Measurements from ENCODE around the gene NTSR1.
"Not testable (repeated sequence)": the region's sequence is repeated elsewhere in the genome, so short reads cannot be mapped to it uniquely, and the experiment has no call there.

Gene NTSR1

DNA sequence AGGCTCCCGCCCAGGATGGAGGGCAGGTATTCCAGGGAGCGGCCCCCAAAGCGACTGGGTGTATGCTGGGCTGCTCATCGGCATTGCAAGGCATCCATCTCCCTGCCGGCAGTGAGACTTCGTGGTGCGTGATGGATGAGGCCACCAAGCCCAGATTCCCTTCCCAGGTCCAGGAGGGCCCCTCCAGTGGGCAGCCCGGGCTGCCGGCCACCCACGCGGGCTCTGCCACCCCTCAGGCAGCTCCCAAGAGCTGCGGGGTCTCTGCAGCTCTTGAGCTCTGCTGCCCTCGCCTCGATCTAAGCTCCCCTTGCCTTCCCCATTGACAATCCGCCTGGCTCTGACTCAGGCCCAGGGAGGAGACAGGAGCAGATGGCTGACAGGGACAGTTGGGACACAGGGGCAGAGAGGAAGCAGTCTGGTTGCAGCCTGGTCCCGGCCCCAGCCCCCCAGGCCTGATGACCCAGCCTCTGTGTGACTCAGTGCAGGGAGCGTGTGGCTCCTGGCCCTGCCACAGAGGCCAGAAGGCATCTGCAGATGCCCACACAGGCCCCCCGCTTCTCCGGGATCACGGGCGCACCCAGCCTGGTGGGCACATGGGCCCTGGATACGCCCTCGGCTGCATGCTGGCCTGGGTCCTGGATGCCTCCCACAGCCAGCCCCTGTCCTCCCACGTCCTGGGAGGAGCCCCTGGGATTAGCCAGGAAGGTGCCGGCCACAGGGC lies 33.3 kb upstream of the NTSR1 start:
- no peak for DNase-seq

DNA sequence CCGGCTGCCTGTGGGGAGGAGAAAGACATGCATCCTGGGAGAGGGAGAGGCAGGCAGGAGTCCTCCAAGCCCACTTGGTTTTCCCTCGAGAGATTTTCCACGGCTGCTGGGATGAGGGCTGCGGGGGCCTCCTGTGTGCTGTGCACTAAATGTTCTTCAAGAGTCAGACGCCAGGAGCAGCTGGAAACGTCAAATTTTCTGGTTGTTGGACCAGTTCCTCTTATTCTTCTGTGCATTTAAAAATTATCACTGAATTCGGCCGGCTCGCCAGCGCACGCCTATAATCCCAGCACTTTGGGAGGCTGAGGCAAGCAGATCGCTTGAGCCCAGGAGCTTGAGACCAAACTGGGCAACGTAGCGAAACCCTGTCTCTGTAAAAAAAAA lies 32.8 kb upstream of the NTSR1 start:
- no peak for DNase-seq

GRCh38 chr20:62676976-62677375 lies 31.7 kb upstream of the NTSR1 start:
- DNase-seq = no peak

- no peak for DNase-seq
Observed at GRCh38 chr20:62677678-62678077, 31.0 kb upstream of the NTSR1 start.

- DNase-seq = peak; percentile 22
Observed at GRCh38 chr20:62678553-62678952, 30.1 kb upstream of the NTSR1 start.

GRCh38 chr20:62679978-62680589 lies 28.6 kb upstream of the NTSR1 start:
- no peak for DNase-seq

DNA sequence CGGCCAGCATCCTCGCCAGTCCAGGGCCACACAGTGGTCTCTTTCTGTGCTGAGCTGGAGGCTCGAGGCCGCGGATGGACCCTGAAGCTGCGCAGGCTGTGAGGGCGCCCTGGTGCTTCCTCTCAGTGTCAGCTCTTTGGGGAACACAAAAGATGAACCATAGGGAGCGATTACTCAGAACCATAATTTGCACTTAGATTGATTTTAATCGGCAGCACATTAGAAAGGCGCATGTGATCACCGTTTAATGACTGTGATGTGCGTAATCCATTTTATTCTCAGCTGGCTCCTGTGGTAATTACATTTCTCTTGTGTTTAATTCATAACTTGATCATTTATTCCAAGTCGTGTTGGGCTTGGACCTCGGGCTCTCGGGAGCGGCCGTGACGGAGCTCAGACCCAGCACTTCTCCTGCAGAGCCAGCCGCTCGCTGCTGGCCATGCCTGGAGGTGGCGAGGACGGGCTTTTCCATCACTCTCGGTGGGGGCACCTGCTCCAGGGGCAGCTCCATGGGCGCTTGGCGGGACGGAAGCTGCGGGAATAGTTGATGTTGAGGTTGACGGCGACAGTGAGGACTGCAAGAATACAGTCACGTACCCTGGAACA lies 25.6 kb upstream of the NTSR1 start:
- DNase-seq = no peak

DNA sequence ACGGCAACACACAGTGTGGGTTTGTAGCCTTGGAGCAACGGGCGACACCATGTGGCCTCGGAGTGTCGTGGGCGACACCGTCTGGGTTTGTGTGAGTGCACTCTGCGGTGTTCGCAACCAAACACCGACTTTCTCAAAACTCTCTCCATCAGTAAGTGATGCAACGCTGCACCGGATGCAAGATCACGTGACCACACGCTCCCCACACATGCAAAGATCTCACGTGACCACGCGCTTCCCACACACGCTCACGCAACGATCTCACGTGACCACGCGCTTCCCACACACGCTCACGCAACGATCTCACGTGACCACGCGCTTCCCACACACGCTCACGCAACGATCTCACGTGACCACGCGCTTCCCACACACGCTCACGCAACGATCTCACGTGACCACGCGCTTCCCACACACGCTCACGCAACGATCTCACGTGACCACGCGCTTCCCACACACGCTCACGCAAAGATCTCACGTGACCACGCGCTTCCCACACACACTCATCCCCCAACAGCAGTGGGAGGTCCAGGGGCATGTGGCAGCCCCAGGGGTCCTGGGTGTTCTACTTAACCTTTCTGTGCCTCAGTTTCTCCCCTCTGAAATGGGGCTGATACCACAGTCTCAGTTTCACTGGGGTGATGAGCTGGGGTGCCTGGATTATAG lies 24.8 kb upstream of the NTSR1 start:
- DNase-seq = not testable (repeated sequence)

DNA sequence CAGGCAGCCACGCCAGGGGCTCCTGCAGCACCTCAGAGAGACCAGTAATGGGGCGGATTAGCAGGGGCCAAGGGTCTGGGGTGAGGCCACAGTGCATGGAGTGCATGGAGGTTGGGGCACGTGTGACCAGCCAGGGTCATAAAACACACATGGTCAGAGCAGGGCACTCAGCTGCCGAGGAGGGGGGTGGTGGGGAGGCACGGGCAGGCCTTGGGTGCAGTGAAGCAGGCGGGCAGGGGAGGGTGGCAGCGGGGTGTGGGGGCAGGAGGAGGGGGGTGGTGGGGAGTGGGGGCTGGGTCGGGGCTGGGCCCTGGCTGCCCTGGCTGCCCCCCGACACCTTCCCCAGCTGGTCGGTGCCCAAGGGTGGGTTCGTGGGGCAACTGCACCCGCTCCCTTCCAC lies 23.7 kb upstream of the NTSR1 start:
- no peak for DNase-seq

DNA sequence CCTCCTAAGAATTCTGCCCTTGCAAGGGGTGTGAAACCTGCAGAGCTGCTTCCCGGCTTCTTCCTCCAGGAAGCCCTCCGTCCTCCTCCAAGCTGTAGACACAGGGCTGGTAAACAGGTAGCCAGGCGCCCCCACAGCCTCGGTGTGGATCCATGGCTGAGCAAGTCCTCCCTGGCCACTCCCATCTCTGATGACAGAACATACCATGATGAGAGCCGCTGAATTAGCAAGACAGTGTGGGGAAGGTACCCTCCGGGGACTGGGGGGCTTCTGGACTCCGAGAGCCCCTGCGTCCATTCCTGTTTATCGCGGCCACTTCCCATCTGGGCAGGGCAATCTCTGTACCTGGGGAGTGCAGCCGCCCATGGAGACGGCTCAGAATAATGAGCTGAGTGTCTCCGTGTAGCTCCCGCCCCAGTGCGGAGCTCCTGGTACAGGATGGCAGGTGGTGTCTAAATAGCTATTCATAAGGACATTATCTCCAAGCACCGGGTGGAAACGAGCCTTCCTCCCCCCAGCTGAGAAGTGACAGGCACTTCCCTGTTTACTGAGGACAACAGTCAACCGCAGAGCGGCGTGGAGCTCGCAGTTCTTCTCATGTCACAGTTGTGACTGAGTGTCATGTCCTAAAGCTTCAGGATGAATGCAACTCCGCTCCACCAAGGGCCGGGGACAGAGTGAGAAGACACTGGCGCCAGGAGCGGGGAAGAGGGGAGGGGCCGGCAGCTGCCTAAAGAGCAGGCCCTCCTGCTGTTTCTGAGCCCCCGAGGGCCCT lies 22.7 kb upstream of the NTSR1 start:
- DNase-seq = peak; percentile 87

DNA sequence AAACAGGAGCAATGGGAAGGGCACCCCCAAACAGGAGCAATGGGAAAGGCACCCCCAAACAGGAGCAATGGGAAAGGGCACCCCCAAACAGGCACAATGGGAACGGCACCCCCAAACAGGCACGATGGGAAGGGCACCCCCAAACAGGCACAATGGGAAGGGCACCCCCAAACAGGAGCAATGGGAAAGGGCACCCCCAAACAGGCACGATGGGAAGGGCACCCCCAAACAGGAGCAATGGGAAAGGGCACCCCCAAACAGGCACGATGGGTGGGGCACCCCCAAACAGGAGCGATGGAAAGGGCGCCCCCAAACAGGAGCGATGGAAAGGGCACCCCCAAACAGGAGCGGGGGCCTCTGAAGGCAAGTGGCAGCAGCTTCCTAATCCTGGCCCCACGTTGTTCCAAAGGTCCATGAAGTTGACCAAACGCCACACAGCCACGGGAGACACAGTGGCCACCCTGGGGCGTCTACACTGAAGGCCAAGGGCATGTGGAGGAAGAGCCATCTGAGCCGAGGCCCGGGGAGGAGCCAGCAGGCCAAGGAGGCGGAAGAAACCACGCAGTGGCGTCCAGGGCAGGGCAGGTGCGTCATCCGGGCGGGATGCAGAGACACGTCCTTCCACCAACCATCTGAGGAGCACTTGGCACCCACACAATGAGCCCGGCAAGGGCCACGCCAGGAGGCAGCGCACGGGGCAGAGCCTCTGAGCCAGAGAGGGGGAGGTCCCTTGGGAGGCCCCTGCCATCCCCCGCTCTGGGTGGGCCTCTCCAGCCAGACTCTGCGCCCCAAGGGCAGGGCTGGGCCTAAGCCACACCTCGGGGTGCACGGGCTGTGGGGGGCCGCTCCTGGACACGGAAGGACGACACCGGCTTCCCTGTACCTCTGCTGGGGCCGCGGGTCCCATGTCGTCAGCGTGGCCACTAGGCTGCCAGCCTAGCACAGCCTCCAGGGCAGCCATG lies 21.5 kb upstream of the NTSR1 start:
- DNase-seq = no peak

DNA sequence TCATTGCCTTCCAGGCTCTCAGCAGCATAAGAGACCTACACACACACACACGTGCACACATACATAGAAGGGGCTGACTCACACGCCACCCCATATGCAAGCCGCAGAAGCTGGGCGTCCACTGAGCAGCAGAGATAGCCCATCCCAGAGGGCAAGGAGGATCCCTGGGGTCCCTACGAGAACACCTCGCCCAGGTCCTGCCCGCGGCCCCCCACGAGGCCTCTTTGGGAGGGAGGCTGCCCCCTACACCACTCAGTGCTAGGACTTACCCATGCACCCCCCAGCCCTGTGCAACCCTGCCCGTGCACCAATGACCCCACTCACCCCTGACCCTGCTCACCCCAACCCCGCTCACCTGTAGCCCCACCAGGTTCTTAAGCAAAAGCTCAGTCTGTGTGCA lies 20.6 kb upstream of the NTSR1 start:
- DNase-seq = no peak

- DNase-seq = no peak
Observed at GRCh38 chr20:62688855-62689460, 19.7 kb upstream of the NTSR1 start.

DNA sequence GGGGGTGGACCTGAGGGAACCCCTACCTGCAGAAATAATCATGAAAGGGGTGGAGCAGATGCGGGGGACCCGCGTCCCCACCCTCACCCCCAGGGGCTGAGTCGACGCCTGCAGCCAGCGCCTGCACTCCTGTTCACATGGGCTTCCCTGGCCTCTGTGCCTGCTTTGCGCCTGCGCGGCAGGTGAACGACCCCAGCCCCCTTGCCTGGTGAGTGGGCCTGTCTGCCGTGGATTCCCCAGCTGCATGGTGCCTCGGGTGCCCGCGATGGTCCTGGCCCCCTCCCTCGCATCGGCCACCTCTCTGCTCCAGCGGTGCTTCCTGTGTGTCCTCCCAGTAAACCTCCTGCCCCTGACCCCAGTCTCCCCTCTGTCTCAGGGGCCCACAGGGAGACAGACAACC lies 18.8 kb upstream of the NTSR1 start:
- DNase-seq = no peak

GRCh38 chr20:62690261-62690820 lies 18.3 kb upstream of the NTSR1 start:
- no peak for DNase-seq

GRCh38 chr20:62691487-62691886 lies 17.1 kb upstream of the NTSR1 start:
- no peak for DNase-seq

DNA sequence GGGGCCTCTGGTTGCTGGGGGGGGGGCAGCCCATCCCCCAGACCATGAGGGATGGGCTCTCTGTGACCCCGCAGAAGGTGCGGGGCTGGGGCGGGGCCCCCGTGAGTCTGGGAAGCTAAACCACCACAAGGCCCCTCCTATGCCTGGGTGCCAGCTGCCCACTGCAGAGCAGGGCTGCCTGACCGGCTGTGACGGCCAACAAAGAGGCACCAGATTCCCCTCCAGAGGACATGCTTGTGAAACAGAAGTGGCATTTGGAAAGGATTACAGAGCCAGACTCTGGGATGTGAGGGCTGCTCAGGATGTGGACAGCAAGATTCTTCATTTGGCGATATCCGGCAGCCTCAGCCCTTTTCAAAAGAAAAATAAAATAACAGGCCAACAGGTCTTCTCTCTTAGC lies 16.5 kb upstream of the NTSR1 start:
- no peak for DNase-seq

DNA sequence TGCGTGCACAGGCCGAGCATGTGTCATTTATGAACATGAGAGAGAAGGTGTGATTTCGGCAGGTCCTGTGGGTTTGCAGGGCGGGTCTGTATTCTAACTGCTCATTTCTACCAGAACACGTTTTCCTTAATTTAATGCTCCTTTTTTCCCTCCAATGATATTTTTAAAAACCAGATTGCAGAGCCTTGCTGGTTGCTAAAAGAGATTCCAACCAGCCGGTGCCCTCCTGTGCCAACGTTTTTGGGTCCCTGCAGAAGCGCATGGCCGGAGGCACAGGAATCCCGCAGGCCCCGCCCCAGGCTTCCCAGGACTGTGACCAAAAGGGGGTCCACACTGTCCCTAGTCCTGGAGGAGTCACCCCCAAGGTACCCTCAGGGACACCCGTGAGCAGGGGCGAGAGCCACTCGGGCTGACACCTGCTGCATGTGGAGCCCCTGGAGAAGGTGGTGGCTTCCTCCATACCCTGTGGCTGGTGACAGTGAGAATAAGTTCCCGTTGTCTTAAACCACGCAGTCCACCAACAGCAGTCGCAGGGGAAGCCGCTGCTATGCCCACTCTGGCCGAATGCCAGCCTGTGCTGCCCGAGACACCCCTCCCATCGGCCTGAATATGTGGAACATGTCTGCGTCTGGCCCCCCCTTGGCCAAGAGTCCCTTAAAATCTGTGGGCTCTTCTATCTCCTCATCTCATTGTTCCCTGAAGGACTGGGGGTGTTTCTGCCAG lies 15.7 kb upstream of the NTSR1 start:
- no peak for DNase-seq

- DNase-seq = no peak
Observed at GRCh38 chr20:62693524-62693922, 15.1 kb upstream of the NTSR1 start.

DNA sequence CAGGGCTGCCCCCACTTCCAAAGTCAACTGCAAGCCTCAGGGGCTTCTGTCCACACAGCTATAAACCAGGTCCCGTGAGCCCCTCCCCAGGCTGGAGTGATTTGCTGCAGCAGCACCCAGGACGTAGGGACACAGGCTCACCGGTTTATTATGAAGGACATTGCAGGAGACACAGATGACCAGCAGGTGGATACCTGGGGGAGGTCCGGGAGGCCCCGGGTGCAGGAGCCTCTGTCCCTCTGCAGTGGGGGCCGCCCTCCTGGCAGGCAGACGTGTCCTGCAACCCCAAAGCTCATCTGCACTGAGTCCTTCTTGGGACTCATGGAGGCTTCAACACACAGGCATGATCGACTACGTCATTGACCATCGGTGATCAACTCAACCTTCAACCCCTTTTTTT lies 14.5 kb upstream of the NTSR1 start:
- DNase-seq = no peak

DNA sequence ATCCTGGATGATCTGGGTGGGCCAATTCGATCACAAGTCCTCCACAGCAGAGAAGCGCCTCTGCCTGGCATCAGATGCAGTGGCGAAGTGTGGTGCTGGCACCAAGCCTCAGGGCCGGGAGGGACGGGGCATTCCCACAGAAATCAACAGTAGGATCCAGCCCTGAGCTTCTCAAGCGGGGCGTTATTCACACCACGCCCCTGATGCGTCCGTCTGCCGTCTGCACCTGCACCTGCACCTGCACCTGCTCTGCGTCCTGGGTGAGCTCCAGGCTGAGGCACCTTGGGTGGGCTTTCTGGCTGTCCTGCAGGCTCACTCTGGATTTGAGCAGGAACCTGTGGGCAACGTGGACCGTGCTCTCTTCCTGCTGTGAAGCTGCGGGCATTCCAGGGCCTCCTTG lies 13.8 kb upstream of the NTSR1 start:
- DNase-seq = no peak

All from NCI-H748 treated with DMSO at 0.1 percent for 48 hours (cell line).